Eye (tissue), 1 donor: ENCODE results near the gene DNASE1L2.

Experiments used
- DNase-seq: peaks from one replicate; pipeline ENCODE4 v3.0.0-alpha.2; 2015

DNASE1L2 gene

GRCh38 chr16:2204416-2205103 is 31.7 kb upstream of the DNASE1L2 start:
- DNase-seq: no peak

- peak; percentile 96 for DNase-seq
Measured at GRCh38 chr16:2205104-2205966, 30.9 kb upstream of the DNASE1L2 start, which contains the start of gene MLST8. TSS of gene MLST8 (plus strand) at chr16:2205454. CDS start at chr16:2206086, 632 bp downstream.

GRCh38 chr16:2205967-2206313 is 30.3 kb upstream of the DNASE1L2 start:
- no peak for DNase-seq

- DNase-seq: no peak
Measured at GRCh38 chr16:2206420-2206779, 29.8 kb upstream of the DNASE1L2 start.

- no peak for DNase-seq
Measured at GRCh38 chr16:2206780-2207433, 29.3 kb upstream of the DNASE1L2 start.

- DNase-seq: no peak
Measured at GRCh38 chr16:2207872-2208271, 28.4 kb upstream of the DNASE1L2 start.

GRCh38 chr16:2208308-2208707 is 27.9 kb upstream of the DNASE1L2 start:
- DNase-seq: no peak

GRCh38 chr16:2208772-2209171 is 27.5 kb upstream of the DNASE1L2 start:
- no peak for DNase-seq

GRCh38 chr16:2209258-2210008 is 26.8 kb upstream of the DNASE1L2 start:
- DNase-seq: no peak

GRCh38 chr16:2210009-2210332 is 26.3 kb upstream of the DNASE1L2 start:
- no peak for DNase-seq

- no peak for DNase-seq
Measured at GRCh38 chr16:2210386-2211365, 25.6 kb upstream of the DNASE1L2 start, which contains the start of gene BRICD5. TSS of gene BRICD5 (minus strand) at chr16:2210863. CDS start at chr16:2210833, 30 bp downstream.

GRCh38 chr16:2211923-2212347 is 24.3 kb upstream of the DNASE1L2 start:
- DNase-seq: no peak

- no peak for DNase-seq
Measured at GRCh38 chr16:2212362-2213324, 23.6 kb upstream of the DNASE1L2 start.

- DNase-seq: peak; percentile 58
Measured at GRCh38 chr16:2213817-2214718, 22.2 kb upstream of the DNASE1L2 start.

- no peak for DNase-seq
Measured at GRCh38 chr16:2214719-2214968, 21.6 kb upstream of the DNASE1L2 start, which contains the start of gene PGP. TSS of gene PGP (minus strand) at chr16:2214840. CDS start at chr16:2214777, 63 bp downstream.

GRCh38 chr16:2216330-2216729 is 19.9 kb upstream of the DNASE1L2 start:
- no peak for DNase-seq

GRCh38 chr16:2223221-2223941 is 12.9 kb upstream of the DNASE1L2 start, which contains the start of gene E4F1:
TSS of gene E4F1 (plus strand) at chr16:2223591. CDS start at chr16:2223614, 23 bp downstream.
- peak; percentile 99 for DNase-seq

GRCh38 chr16:2223942-2224486 is 12.2 kb upstream of the DNASE1L2 start:
- no peak for DNase-seq
